GM12801 (cell line): ENCODE measurements around the gene AREG.

Source experiments
- CTCF ChIP-seq: IDR thresholded peaks from one replicate; pipeline ENCODE4 v1.5.1; 2011; ENCODE audit warnings: control low read depth; ENCODE audit not compliant: insufficient read length; ENCODE audit errors: extremely low read depth

Gene AREG

GRCh38 chr4:74481891-74482609, 37.1 kb downstream of the AREG start:
- no peak for TF ChIP-seq CTCF

GRCh38 chr4:74483226-74483911, 38.4 kb downstream of the AREG start:
- TF ChIP-seq CTCF = no peak

- TF ChIP-seq CTCF = no peak
These were observed 42.0 kb downstream of the AREG start for GRCh38 chr4:74486905-74487304.

GRCh38 chr4:74487771-74488170, 42.8 kb downstream of the AREG start:
- TF ChIP-seq CTCF = no peak

- TF ChIP-seq CTCF = no peak
These were observed 45.8 kb downstream of the AREG start for GRCh38 chr4:74490736-74491135.

- no peak for TF ChIP-seq CTCF
These were observed 55.2 kb downstream of the AREG start for GRCh38 chr4:74499986-74500781.

- no peak for TF ChIP-seq CTCF
These were observed 56.6 kb downstream of the AREG start for GRCh38 chr4:74501579-74501978.
